GM19238 (cell line): Measurements from ENCODE around the gene BUD23.
"Not testable (repeated sequence)": the region's sequence is repeated elsewhere in the genome, so short reads cannot be mapped to it uniquely, and the experiment has no call there.

ENCODE experiments used
- DNase-seq: peaks from one replicate; pipeline ENCODE4 v3.0.0; 2011; ENCODE audit warnings: low spot score; ENCODE audit not compliant: insufficient read length

BUD23 gene

GRCh38 chr7:73668103-73668885, 15.1 kb upstream of the BUD23 start:
- peak; percentile 24 for DNase-seq

GRCh38 chr7:73668886-73669230, 14.5 kb upstream of the BUD23 start:
- no peak for DNase-seq

- no peak for DNase-seq
Observed at GRCh38 chr7:73669288-73669701, 14.1 kb upstream of the BUD23 start.

GRCh38 chr7:73669858-73670385, 13.5 kb upstream of the BUD23 start:
- DNase-seq = no peak

GRCh38 chr7:73671322-73671661, 12.1 kb upstream of the BUD23 start:
- DNase-seq = no peak

GRCh38 chr7:73671857-73672445, 11.4 kb upstream of the BUD23 start:
- no peak for DNase-seq

GRCh38 chr7:73674468-73675124, 8.8 kb upstream of the BUD23 start:
- no peak for DNase-seq

- not testable (repeated sequence) for DNase-seq
Observed at GRCh38 chr7:73676062-73676461, 7.3 kb upstream of the BUD23 start.

GRCh38 chr7:73678862-73679261, 4.5 kb upstream of the BUD23 start:
- DNase-seq = no peak

GRCh38 chr7:73679709-73680108, 3.7 kb upstream of the BUD23 start:
- no peak for DNase-seq

GRCh38 chr7:73680501-73680900, 2.9 kb upstream of the BUD23 start:
- DNase-seq = no peak

- no peak for DNase-seq
Observed at GRCh38 chr7:73681031-73681430, 2.4 kb upstream of the BUD23 start.

- no peak for DNase-seq
Observed at GRCh38 chr7:73682745-73683055, 697 bp upstream of the BUD23 start.

- no peak for DNase-seq
Observed at GRCh38 chr7:73683788-73684693, 644 bp downstream of the BUD23 start.

GRCh38 chr7:73685311-73685710, 1.9 kb downstream of the BUD23 start:
- DNase-seq = no peak

GRCh38 chr7:73688288-73688687, 4.9 kb downstream of the BUD23 start:
- no peak for DNase-seq

GRCh38 chr7:73690646-73691045, 7.2 kb downstream of the BUD23 start:
- no peak for DNase-seq

- DNase-seq = no peak
Observed at GRCh38 chr7:73696372-73696771, 13.0 kb downstream of the BUD23 start.

- DNase-seq = no peak
Observed at GRCh38 chr7:73698410-73698809, 15.0 kb downstream of the BUD23 start.

GRCh38 chr7:73699370-73700068, 16.1 kb downstream of the BUD23 start:
- no peak for DNase-seq

GRCh38 chr7:73700069-73700423, 16.6 kb downstream of the BUD23 start:
- no peak for DNase-seq
